Measurements from ENCODE around the gene CDC6.

Gene CDC6

DNA sequence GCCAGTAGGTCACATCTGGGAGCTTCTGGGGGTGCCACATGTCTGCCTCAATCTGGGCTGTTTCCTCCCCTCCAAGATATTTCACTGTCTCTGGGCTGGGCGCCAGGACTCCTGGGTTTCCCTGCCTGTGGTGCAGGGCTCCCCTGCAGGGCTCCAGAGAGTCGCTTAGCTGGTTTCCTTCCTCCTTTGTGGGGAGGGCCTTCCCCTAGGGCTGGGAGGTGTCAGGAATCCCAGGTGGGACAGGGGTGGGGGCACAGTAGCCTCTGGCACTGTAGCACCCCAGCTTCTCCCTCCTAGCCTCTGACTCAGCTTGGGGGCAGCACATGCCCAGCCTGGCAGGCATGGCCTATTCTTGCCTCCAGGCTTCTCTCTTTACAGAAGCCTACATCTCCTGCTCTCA lies 23.9 kb downstream of the CDC6 start:
- DNase-seq (ENCODE audit: low read depth, low spot score), result no peak
- H3K4me3 ChIP-seq (ENCODE audit: low read depth, low read length), result no peak overlapping the region
- CTCF ChIA-PET, result interaction anchor here (1.0 to 17.4 kb wide), 4 partner anchors 8 to 200 kb away, joined by 3 to 649 read pairs (median 12); no protein-coding TSS in a partner anchor
- POLR2A ChIA-PET, result interaction anchor here (0.9 kb wide), 1 partner anchor 11 kb away, joined by 3 read pairs; no protein-coding TSS in a partner anchor
- TF ChIP-seq, protein P1, sequence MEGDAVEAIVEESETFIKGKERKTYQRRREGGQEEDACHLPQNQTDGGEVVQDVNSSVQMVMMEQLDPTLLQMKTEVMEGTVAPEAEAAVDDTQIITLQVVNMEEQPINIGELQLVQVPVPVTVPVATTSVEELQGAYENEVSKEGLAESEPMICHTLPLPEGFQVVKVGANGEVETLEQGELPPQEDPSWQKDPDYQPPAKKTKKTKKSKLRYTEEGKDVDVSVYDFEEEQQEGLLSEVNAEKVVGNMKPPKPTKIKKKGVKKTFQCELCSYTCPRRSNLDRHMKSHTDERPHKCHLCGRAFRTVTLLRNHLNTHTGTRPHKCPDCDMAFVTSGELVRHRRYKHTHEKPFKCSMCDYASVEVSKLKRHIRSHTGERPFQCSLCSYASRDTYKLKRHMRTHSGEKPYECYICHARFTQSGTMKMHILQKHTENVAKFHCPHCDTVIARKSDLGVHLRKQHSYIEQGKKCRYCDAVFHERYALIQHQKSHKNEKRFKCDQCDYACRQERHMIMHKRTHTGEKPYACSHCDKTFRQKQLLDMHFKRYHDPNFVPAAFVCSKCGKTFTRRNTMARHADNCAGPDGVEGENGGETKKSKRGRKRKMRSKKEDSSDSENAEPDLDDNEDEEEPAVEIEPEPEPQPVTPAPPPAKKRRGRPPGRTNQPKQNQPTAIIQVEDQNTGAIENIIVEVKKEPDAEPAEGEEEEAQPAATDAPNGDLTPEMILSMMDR (IDR thresholded peaks at IDR 0.05; ENCODE audit: insufficient read depth, low read length, missing control alignments), result no peak

DNA sequence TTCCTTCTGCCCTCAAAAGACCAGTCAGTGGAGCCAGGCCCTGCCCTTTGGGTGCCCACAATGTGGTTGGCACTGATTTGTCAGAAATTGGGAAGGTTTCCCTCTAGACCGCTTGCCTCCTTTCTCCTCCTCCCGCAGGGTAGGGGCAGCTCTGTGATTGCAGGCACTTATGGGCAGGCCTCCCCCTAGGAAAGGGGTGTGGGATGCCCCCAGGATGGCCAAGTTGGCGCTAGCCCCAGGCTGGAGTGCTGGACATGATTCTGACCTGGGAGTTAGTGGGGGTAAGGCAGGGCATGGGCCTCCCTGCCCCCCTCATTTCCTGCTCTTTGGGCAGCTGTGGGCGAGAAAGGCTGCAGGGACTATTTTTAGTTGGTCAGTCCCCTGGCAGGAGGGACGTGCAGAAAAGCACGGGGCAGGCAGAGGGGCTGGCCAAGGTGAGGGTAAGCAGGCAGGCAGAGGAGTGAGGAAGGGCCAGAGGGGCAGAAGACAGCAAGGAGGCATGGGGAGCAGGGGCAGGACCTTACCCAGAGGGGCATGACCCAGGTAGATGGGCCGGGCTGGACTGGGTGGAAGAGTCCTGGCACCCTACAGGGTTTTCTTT lies 24.6 kb downstream of the CDC6 start:
- POLR2A ChIA-PET, result no interaction called here
- H3K4me3 ChIP-seq (ENCODE audit: low read depth, low read length), result no peak overlapping the region
- TF ChIP-seq, protein P1 (IDR thresholded peaks at IDR 0.05; ENCODE audit: insufficient read depth, low read length, missing control alignments), result no peak
- DNase-seq (ENCODE audit: low read depth, low spot score), result no peak
- CTCF ChIA-PET, result interaction anchor here (1.0 to 17.4 kb wide), 3 partner anchors 8 to 40 kb away, joined by 4 to 649 read pairs (median 12); no protein-coding TSS in a partner anchor

DNA sequence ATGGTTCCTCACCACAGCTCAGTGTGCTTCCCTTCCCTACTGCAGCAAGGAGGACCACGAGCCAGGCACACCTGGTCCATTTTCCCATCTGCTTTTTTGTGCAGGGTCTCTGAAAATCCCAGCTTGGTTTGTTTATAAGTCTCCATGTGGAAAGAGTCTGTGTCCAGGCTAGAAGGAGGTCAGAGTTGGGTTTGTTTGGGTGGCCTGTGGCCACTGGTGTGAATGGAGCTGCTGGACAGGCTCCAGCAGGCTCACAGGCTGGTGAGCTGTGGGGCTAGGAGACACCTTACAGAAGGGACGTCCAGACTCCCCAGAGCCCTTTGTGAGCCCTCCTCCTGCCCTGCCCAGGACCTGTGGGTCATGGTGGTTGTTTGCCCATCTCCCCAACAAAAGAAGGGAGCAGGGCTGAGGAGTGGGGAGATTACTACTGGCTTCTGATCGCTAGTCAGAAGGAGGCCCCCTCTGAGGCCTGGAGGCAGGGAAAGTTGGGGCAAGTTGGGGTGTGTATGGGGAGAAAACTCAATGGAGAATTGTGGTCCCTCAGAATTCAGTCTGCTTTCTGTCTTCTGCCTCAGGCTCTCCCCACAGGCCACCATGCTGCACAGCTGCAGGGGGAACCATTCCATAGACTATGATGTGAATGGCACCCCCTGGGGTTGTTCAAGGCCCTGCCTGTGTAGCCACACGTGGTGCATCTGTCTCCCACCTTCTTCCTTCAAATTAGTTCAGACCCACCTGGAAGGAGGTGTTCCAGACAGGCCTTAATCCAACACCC lies 25.4 kb downstream of the CDC6 start:
- no peak overlapping the region for H3K4me3 ChIP-seq (ENCODE audit: low read depth, low read length)
- TF ChIP-seq, protein P1 (IDR thresholded peaks at IDR 0.05; ENCODE audit: insufficient read depth, low read length, missing control alignments), result no peak
- ChIA-PET CTCF (interaction anchor here (1.2 to 17.4 kb wide), 2 partner anchors 9 to 39 kb away, joined by 12 to 649 read pairs; no protein-coding TSS in a partner anchor), POLR2A (no interaction called here)
- no peak for DNase-seq (ENCODE audit: low read depth, low spot score)

DNA sequence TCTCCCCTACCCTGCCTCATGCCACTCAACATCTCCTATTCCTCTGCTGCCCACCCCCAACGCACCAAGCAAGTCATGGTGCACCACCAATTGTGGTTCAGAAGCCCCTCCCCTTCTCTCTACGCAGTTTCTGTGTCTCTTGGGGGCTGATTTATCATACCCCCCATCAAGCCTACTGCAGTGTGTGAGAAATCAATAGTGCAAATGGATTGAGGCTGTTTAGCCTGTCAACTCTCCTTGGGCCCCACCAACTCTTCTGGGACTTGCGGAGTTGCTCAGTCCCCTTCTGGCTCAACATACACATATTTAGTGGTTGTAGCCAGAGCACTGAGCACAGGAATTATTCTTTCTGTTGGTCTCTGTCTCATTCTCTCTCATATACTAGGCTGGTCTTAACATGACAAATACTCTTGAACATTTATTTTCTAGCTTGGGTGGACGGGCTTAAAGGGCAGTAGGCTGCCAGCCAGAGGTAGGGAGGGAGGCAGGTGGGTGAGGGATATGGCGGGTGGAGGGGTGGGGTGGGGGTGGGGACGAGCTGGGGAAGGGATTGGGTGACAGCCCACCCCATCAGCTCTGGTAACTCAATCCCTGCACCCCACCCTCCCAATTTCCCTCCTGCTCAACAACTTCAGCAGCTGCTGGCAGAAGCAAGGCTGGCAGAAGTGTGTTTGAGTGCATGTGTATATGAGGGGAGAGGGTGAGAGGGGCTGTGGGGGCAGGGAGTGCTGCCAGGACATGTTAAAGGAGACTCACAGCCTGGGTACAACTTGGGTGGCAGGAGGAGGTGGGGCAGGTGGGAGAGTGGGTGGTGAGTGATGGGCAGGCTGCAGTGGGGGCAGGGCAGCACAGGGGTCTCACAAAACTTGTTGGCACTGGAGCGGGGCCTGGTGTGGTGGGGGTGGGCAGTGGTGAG lies 26.2 kb downstream of the CDC6 start:
- DNase-seq (ENCODE audit: low read depth, low spot score), result no peak
- no peak overlapping the region for H3K4me3 ChIP-seq (ENCODE audit: low read depth, low read length)
- ChIA-PET POLR2A (interaction anchor here (4.3 kb wide), 1 partner anchor 9 kb away, joined by 35 read pairs; no protein-coding TSS in a partner anchor), CTCF (interaction anchor here (2.4 to 4.0 kb wide), 2 partner anchors 8 to 44 kb away, joined by 11 to 110 read pairs; partner anchors contain the start of gene RARA)
- TF ChIP-seq, protein P1 (IDR thresholded peaks at IDR 0.05; ENCODE audit: insufficient read depth, low read length, missing control alignments), result no peak

DNA sequence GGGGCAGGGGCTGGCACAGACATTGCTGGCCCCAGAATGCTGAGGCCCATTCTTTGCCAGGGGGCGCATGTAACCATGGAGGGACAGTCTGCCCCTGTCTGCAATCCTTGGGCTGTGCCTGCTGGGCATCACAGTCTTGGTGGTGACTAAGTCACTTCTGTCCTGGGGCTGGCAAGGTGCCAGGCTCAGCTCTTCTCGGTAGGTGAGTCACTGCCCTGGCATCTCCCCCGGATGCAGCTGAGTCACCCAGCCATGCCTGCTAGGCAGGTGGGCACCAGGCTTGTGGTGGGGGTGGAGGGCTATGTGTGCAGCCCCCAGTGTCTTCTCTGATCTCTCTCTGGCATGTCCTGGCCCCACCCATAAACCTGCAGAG lies 26.9 kb downstream of the CDC6 start:
- POLR2A ChIA-PET, result interaction anchor here (4.3 kb wide), 1 partner anchor 10 kb away, joined by 35 read pairs; no protein-coding TSS in a partner anchor
- TF ChIP-seq, protein P1 (IDR thresholded peaks at IDR 0.05; ENCODE audit: insufficient read depth, low read length, missing control alignments), result no peak
- CTCF ChIA-PET, result interaction anchor here (1.2 to 4.0 kb wide), 4 partner anchors 9 to 44 kb away, joined by 3 to 110 read pairs (median 10); partner anchors contain the start of gene RARA
- no peak overlapping the region; the same call in 1 of the 2 replicates for H3K4me3 ChIP-seq (ENCODE audit: low read depth, low read length)
- no peak for DNase-seq (ENCODE audit: low read depth, low spot score)

All from AG04449 (cell line).